GM19351 (cell line): Measurements from ENCODE around the gene NSUN5.
"Not testable (repeated sequence)": the region's sequence is repeated elsewhere in the genome, so short reads cannot be mapped to it uniquely, and the experiment has no call there.

Experiments
- ATAC-seq: cut with Tn5 transposase; IDR thresholded peaks from one replicate; pipeline ENCODE4 v1.9.1; 2021; ENCODE audit warnings: mild to moderate bottlenecking, moderate library complexity; ENCODE audit not compliant: unreplicated experiment

The NSUN5 gene

DNA sequence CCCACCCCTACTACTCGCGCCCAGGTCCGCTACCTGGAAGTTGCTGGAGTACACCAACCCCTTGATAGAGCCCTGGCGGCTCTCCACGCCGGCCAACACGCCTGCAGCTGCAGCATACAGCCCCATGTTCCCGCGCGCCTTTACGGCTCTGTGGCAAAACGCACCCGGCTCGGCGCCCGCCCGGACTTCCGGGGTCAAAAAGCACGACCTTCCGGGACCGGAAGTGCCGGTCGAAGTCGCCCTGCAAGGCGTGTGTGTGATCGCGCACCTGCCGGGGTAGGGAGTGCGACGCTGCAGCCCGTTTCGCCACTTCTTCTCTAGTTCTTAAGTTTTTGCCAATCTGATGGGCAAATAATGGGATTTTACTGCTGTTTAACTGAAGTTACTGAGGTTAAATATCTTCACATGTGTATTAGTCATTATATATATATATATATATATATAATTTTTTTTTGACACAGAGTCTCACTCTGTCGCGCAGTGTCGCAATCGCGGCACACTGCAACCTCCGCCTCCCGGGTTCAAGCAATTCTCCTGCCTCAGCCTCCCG, at the start of gene NSUN5:
NSUN5 (minus strand) TSS at position 162 of the 550 bp plus-strand sequence; CDS start at position 126, 36 bp downstream.
- ATAC-seq: peak; percentile 90

DNA sequence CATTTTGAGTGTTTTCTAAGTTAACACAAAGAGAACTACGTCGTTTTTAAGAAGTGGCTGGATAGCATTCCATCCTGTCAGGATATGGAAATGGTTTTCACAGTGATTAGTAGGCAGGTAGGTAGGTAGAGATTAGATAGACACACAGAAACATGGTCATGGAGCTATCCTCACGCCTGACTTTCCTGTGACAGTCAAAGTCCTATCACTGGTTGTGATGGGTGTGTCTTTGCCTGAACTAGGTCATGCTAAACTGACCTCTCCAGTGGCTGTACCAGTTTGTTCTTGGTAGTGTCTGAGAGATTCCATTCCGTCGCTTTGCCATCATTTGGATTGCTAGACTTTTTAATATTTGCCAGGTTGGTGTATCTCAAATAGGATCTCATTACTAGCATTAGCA, 47.5 kb upstream of the NSUN5 start:
- no peak for ATAC-seq

DNA sequence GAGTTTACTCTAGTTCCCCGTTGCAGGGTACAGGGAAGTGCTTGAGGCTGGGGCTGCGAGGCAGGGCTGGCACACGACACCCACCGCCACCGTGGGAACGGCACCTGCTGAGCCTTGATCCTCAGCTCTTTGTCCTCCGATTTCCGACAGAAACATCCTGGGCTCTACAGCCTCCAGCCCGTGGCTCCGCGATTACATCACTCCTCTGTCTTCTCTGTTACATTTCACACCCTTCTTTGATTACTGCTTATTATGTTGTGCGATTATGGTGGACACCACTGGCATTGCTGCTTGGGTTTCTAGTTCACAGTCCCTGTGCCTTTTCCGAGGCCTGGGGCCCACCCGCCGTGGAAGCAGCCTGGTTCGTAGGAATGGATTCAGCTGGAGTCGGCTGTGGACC, 46.2 kb upstream of the NSUN5 start:
- no peak for ATAC-seq

DNA sequence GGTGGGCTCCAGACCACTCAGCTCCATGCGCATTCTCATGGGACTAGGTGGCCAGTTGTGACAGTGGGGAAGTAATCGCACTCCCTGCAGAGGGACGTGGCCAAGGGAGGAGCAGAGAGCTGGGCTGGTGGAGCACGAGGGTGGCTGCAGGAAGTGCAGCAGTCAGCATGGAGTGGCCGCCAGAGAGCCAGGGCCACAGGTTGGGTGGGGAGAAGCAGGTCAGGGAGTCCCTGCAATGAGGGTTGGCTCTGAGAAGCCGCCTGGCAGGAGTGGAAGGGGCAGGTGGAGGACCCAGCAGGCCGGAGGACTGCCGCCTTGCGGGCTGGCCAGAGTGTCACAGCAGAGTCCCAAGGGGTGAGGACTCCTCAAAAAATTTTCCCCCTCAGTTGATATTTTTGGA, 45.6 kb upstream of the NSUN5 start:
- no peak for ATAC-seq

DNA sequence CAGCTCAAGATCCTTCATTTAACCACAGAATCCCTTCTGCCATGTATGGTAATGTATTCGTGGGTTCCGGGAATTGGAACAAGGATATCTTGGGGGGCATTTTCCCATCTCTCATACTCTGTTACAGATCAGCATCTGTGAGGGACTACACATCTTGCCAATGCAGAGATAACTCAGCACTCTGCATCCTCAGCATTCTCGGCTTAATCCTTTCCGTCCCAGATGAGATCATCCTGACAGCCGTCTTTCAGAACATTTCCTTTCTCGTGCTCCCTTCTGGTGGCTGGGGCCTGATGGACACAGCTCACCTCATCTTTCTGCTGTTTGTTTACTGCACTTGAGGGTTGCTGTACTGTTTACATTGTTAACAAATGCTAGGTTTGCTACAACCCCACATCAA, 44.6 kb upstream of the NSUN5 start:
- no peak for ATAC-seq

DNA sequence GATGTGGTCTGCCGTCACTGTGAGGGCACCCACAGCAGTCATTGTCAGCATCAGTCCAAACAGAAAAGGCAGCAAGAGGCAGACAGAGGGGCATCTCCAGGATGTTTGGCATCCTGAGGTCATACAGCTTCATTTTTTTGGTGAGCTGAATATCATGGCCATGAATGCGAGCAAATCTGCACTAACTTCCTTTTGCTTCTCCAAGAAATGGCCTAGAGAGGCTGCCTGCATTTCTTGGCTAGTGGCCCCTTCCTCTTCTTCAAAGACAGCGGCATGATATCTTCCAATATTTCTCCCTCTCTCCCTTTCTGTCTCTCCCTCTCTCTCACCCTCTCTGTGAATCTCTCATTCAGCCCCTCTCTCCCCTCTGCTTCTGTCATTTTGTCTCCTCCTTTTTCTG, 44.2 kb upstream of the NSUN5 start:
- ATAC-seq: no peak

DNA sequence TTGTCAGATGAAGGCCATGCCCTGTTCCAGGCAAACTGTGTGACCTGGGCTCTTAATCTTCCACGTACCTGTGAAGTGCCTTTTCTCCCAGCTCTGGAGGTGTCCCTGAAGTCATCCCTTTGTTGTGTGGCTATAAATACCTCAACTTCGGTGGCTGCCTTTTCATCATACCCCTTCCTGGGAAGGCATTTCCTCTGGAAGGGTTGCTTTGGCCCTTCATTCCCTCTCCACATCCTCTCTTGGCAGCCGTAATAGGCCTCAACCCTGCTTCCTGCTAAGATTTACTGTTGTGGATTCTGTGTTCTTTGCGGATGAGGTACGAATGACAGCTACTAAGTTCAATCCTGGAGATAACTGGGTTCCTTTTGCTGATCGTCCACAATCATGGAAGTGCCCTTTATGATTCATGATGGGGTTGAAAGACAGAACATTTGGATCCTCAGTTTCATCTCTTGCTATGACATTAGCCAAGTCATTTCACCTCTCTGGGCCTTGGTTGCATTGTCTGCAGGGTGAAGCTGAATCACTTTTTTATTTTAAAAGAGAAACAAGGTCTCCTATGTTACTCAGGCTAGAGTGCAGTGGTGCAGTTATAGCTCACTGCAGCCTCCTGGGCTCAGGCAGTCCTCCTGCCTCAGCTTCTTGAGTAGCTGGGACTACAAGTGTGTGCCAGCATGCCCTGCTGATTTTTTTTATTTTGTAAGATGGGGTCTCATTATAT, 43.0 kb upstream of the NSUN5 start:
- ATAC-seq: no peak

DNA sequence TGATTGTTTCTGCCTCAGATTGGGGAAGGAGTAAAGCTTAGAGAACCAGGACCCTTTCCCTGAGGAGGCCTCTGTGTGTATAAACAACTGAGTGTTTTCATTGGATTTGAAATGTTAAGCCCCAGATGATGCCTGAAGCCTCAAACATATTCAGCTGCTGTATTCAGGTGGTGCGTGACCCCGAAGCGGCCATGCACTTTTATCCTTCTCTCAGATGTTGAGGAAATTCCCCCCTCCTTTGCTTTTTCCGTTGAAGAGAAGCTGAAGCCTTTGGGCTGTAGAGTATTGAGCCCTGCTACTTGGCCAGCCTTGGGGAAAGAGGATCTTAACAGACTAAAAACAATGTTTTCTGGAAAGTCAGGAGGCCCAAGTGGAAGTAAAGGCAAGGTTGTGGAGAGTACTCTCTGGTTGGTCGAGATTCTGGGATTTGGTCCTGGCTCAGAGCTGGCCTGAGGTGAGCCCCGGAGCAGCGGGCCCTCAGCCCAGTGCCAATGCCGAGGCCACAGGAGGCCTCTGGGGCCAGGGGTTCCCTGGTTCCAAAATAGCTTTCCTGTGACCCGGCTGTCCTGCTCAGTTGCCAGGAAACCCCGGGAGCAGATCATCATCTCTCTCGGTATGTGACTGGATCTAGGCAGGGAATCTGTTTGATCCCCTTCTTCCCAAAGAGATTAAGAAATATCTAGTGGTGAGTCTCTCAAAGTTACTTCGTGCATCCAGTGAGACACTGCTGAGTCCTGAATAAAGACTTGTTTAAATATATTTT, 41.9 kb upstream of the NSUN5 start:
- no peak for ATAC-seq

DNA sequence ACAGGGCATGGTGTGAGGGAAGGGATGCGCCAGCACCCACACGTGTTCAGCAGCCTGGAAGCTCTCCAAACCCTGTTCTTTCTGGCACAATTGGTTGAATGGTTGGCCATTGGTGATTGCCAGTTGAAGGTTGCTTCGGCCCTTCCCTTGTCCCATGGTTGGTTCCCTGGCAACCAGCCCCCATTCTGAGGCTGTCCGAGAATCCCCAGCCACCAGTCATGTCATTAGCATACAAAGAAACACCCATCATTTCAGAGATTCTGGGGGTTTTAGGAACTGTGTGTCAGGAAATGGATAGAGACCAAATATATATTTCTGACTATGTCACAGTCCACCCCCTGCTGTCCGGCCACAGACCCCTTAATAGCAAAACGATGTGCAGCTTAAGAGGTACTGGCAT, 41.1 kb upstream of the NSUN5 start:
- no peak for ATAC-seq

DNA sequence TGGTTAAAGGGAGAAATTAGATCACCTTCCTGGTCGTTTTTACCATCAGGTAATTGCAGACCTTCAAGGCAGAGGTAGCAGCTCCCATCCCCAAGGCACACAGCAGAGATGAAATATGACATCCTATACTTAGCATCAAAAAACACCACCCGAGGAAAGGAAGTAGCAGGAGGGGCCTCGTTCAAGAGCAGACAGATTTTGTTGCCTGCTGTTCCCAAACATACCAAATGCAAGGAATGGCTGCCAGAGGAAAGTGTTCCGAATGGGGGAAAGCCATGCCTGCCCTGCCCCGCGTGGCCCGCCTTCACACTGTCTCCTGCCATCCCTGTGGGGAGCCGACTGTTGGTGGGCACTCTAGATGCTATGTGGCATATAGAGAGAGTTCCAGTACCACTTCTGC, 37.3 kb upstream of the NSUN5 start:
- ATAC-seq: no peak

DNA sequence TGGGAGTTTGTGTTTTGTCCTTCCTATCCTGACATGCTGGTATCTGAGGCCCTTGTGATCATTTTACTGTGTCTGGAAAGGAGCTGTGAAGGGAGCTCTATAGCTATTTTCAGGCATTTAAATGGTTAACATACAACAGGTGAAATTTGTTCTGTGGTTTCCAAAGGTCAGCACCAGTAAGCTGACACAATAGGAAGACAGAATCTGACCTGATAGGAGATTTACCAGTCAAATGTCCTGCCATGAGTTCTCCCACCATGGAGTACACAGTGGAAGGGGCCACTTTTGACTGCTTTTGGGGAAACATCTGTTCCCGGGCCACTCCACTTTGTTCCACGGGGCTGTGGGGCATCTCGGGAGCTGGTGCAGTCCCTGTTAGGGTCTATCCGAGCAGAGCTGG, 36.9 kb upstream of the NSUN5 start:
- ATAC-seq: no peak

DNA sequence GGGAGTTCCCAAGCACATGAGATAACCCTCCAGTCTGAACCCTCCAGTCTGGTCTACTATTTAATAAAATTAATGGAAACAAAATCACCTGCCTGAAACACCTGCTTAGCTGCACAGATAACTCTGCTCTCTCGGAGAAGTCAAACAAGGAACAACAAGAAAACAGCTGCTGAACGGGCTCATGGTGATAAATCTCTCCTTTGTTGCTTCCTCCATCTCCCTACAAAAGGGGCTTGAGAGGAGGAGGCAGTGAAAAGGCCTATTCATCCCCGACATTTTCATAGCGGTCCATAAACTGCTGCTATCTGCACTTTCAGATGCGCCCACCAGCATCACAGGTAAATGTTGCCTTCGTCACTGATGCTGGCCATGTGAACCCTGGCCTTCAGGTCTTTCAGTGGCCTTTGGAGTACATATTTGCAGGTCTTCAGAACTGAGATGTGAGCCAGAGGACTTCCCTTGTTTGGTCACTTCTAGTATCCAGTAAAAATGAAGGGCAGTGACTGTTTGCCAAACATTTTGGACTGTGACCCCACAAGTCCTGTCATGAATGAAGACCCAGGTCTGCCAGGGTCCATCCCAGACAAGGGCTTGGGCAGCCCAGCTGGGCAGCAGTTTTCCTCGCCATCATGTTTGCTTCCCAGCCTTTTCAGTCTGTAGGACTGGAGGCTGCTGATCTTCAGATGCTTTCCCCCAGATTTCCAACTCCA, 35.2 kb upstream of the NSUN5 start:
- ATAC-seq: no peak

DNA sequence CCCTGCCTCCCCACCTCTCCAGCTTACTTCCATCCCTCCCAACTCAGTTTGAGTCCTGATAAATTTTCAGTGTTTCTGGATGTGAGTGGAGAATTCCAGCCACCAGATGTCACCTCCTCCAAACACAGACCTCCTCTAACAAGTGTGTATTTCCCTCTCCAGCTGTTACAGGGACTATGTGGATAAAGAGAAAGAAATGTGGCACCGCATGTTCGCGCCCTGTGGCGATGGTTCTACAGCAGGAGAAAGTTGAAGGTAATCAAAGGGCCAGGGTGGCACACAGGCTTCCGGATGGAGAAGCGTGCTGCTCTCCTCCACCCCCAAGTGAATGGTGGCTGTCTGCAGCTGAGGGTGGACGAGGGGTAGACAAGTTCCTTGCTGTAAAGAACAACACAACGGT, 34.0 kb upstream of the NSUN5 start:
- ATAC-seq: no peak

DNA sequence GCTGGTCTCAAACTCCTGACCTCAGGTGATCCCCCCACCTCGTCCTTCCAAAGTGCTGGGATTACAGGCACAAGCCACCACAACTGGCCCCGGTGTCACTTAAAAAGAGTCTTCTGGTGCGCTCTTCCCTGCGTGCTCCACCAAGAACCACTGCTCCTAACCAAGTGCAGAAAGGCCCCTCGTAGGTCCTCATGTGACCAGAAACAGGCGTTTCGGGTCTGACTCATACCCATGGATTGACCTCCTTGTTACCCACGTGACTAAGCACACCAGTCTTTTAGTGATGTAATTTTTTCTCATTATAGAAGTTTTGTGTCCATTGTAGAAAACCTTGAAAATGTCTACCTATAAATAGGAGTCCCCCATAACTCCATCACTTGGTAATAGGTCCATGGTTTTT, 33.3 kb upstream of the NSUN5 start:
- ATAC-seq: peak; percentile 45

DNA sequence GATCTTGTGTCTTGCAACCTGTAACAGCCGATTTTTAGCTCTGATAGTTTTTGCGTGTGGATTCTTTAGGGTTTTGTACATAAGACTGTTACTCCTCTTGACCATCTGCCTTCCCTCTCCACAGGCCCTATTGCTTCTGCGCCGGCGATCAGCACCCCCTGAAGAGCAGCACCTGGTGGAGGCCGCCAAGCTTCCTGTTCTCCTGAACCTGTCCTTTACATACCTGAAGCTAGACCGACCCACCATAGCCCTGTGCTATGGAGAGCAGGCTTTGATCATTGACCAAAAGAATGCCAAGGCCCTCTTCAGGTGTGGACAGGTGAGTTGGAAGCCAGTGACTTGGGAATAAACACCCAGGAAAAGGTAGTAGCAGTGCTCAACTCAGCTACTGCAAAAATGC, 31.9 kb upstream of the NSUN5 start:
- no peak for ATAC-seq

DNA sequence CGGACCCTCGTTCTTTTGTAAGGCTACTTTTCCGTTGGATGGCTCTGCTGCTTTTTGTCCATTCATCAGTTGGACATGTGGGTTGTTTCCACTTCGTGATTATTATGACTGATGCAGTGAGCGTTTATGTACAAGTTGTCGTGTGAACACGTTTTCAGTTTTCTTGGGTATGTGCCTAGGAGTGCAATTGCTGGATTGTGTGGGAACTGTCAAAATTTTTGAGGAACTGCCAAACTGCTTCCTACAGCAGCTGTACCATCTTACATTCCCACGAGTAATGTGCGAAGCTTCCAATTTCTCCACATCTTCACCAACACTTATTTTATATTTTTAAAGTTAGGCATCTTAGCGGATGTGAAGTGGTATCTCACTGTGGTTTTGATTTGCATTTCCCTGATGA, 29.7 kb upstream of the NSUN5 start:
- ATAC-seq: no peak

DNA sequence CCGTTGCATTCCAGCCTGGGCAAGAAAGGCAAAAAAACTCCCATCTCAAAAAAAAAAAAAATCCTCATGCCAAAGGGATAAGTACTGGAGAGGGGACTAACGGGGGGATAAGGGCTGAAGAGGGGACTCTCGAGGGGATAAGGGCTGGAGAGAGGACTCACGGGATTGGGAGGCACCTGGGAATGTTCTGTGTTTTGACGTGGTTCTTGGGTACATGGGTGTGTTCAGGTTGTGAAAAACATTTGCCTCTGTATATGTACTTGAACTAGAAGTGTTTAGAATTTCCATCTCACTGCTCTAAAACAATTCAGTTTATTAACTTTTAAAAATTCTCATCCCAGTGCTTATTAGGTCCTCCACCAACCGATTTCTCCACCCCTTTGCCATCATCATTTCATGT, 23.8 kb upstream of the NSUN5 start:
- no peak for ATAC-seq

DNA sequence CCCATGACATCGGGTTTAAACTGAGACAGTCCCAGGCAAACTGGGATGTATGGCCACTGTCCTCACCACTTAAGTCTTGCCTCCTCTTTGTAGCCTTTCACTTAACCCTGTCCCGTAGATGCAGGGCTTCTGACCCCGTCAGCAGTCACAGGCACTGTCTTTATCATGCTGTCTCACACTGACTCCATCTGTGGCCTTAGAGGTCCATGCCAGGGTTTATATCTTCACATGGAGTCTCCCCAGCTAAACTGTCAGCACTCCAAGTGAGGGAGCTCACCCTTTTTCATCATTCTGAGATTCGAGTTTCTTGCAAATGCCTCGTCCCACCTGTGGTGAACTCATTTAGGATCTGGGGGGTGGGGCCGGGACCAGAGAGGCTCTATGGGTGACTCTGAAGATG, 22.1 kb upstream of the NSUN5 start:
- ATAC-seq: no peak

DNA sequence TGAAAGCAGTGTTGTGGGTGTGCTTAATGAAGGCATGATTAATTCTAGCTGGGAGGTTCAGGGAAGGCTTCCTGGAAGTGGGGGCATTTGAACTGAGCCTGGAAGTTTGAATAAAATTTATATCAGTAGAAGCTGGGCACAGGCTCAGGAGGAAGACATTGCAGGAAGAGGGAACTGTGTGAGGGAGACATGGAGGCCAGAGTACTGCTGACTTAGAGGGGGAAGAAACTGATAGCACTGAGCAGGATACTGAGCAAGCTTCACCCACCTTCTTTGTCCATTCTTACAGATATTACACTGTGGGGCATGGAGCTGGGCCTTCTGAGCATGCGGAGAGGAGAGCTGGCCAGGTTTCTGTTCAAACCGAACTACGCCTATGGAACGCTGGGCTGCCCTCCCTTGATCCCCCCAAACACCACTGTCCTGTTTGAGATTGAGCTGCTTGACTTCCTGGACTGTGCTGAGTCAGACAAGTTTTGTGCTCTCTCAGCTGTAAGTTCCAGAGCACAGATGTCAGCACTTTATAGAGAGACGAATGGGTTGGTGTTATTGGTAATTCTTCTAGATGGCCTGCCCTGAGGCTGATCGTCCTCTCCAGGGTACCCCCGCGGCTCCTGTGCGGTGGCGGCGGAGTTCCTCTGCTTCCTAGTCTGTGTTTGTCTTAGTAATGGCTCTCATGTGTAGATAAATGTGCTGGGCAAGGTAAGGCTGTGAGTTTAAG, 21.4 kb upstream of the NSUN5 start:
- no peak for ATAC-seq

DNA sequence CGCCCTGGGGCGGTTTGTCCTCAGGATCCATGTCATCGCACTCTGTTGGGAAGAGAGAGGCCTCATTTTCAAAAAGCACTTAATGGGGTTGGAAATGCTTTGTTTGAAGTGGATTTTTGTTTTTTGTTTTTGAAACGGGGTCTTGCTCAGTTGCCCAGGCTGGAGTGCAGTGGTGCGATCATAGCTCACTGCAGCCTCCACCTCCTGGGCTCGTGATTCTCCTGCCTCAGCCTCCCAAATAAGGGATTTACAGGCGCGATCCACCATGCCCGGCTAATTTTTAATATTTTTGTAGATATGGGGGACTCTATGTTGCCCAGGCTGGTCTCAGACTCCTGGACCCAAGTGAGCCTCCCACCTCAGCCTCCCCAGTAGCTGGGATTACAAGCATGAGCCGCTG, 20.1 kb upstream of the NSUN5 start:
- no peak for ATAC-seq

DNA sequence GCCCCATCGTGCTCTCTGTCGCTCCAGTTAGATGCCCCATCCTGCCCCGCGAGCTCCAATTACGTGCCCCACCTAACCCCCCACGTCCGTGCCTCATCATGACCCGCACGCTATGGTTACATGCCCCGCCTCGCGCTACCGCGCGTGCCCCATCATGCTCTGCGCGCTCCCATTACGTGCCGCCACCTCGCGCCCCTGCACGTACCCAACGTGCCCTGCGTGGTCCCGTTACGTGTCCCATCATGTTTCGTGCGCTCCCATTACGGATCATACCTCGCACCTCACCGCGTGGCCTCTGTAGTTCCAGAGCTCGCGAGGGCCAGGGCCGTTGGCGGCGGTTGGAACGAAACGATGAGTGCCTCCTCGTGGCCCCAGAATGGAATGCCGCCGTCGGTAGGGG, 19.3 kb upstream of the NSUN5 start, which contains the start of the genes FKBP6 and TRIM50:
FKBP6 (plus strand) TSS at position 240 of the 400 bp plus-strand sequence. CDS start 268 bp downstream, outside the sequence.
TRIM50 (minus strand) TSS at position 161 of the 400 bp plus-strand sequence. CDS start 3,295 bp downstream, outside the sequence.
- ATAC-seq: not testable (repeated sequence)
